Suprapubic skin (tissue), 4 donors: Measurements from ENCODE around the gene SYNDIG1.

Experiments
- CTCF ChIP-seq, 2 donors: fragments of 200-600 bp in 1 of 2; fragments of 450-650 bp in 1 of 2; sonication (generic) in 1 of 2; IDR thresholded peaks; one replicate each; pipeline ENCODE4 v1.5.1; 2016 to 2019; ENCODE audit warnings: antibody characterized with exemption in 2 of 2, mild to moderate bottlenecking in 1 of 2, moderate library complexity in 1 of 2
- EP300 ChIP-seq: sonication (generic); formaldehyde crosslinking; IDR thresholded peaks from one replicate; pipeline ENCODE4 v1.6.1; 2017; ENCODE audit warnings: antibody characterized with exemption
- POLR2A ChIP-seq, 2 donors: fragments of 450-650 bp; IDR thresholded peaks; one replicate each; pipeline ENCODE4 v1.6.1; 2017; ENCODE audit warnings: antibody characterized with exemption in 2 of 2, mild to moderate bottlenecking in 2 of 2, moderate library complexity in 2 of 2
- POLR2AphosphoS5 ChIP-seq, 3 donors: sonication (generic); formaldehyde crosslinking; IDR thresholded peaks; one replicate each; pipeline ENCODE4 v1.6.1; 2017; ENCODE audit warnings: antibody characterized with exemption in 3 of 3

GRCh38 chr20:24590178-24590982 is 121.0 kb downstream of the SYNDIG1 start:
- TF ChIP-seq CTCF (IDR thresholded peaks at IDR 0.05) (no peak), POLR2AphosphoS5 (IDR thresholded peaks at IDR 0.05) (no peak), EP300 (no peak), POLR2A (IDR thresholded peaks at IDR 0.05) (no peak)
